Stimulated activated CD4-positive, alpha-beta T cell treated with anti-CD3 and anti-CD28 coated beads, TNF-alpha, amount 100 ng/mL, for 4 hours (primary cell): ENCODE data around the gene KRTAP1-3.
"Not testable (repeated sequence)": the region's sequence is repeated elsewhere in the genome, so short reads cannot be mapped to it uniquely, and the experiment has no call there.

ENCODE experiments used
- DNase-seq, 3 experiments: peaks; one replicate each; pipeline ENCODE4 v3.0.0-alpha.2; 2020; ENCODE audit warnings: low read depth in 3 of 3

The KRTAP1-3 gene

DNA sequence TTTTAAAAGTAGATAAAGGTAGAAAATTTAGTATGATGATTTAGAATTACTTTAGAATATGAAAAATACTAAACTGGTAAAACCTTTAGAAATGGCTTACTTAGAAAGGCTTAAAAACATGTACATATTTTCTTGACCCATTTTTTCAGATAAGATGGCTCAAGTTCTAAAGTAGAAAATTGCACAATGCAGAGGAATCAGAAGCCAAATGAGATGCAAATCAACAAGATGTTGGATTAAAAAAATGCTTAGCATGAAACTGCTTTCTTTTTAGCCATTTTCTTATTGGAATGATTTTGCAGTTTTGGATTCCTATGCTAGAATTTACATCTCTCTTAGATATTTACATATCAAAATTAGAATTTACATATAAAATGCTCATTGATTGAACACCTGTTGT is 24.2 kb downstream of the KRTAP1-3 start:
- no peak for DNase-seq

DNA sequence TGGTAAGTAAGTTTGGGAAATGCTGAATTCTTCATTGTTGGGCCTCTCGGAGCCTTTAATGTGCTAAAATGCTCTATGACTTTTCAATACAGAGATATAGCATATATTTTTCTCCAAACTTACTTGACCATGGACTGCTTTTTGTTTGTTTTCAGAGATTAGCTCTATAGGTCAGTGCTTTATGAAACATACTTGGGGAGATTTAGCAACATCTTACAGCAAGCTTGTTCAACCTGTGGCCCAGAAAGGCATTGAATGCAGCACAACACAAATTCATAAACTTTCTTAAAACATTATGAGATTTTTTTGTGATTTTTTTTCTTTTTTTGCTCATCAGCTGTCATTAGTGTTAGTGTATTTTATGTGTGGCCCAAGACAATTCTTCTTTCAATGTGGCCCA is 24.7 kb downstream of the KRTAP1-3 start:
- DNase-seq: no peak

DNA sequence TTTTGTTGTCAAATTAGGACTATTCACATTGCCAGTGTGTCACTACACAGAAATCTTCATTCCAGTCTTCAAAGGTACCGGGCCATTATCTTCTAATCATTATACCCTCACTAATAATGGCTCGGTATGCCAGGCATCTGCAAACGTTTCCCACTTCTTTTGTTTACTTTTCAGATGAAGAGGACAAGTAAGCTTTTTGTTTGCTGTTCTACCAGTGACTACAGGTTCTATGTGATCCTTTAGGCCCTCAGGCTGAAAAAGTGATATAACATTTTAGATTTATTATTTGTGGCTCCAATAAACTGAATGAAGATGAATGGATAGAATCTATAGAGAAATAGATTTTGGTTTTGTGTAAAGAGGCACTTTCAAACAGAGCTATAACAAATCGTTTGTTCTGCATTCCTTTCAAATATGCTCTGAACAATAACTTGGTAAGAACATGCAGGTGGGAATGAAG is 25.3 kb downstream of the KRTAP1-3 start:
- no peak for DNase-seq

DNA sequence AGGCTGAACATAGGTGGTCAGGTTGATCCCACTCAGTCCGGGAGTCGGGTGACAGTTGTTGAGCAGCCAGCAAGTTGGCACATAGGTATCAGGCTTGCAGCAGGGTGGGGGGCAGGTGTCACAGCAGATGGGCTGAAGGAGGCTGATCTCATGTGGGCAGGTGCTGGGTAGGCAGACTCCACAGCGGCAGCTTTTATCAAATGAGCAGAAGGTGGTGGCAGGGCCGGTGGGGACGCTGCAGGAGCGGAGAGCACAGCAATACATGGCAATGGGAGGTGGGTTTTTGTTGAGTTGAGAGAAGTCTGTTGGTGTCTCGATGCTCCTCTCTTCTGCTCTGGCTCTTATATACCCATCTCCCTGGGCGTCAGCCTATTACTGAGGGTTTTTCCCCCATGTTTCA is 25.9 kb downstream of the KRTAP1-3 start, which contains the start of gene KRTAP3-1:
Gene KRTAP3-1 (minus strand): TSS at position 318 of the 400 bp plus-strand sequence. CDS start 54 bp downstream, at position 264.
- no peak for DNase-seq

DNA sequence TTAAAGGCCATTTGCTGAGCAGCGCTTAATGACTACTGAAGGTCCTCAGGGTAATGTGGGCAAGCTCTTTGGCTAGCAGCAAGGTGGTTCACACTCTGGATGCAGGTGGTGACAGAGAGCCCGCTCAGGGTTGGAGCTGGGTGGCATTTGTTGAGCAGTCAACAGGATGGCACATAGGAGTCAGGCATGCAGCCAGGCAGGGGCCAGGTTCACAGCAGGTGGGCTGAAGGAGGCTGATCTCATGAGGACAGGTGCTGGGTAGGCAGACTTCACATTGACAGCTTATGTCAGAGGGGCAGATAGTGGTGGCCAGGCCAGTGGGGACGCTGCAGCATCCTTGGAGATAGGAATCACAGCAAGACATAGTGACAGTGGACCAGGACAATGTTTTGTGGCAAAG is 30.3 kb downstream of the KRTAP1-3 start:
- no peak for DNase-seq

DNA sequence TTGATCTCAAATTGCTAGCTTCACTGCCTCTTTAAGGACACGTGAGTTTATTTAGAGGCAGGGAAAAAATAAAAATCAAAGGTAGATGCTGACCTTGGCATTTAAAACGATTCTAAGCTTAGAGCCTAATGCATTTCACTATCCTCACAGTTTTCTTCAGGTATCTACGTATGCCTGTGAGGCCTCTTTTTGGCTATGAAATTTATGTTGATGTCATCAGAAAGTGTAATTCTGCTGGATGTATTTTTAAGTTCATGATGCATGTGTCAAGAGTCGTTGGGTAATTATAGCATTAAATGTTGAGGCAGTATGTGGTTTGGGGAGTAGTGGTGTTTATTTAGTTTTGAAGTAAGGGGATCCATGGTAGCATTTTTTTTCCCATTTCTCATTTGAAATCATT is 30.7 kb downstream of the KRTAP1-3 start:
- no peak for DNase-seq

DNA sequence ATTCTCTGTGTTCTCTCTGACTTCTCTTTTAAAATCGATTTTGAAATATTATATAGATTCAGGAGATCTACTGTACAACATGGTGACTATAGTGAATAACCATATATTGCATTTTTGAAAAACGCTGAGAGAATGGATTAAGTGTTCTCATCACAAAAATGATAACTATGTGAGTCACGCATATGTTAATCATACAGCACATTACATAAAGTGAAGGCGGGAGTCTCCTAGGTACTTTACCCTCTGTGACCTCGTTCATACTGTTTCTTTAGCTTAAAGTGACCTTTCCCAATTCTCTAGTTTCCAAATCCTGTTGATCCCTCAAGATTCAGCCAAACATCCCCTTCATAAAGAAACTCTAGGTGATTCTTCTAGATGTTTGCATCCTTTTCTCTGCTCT is 31.9 kb downstream of the KRTAP1-3 start:
- DNase-seq: no peak

DNA sequence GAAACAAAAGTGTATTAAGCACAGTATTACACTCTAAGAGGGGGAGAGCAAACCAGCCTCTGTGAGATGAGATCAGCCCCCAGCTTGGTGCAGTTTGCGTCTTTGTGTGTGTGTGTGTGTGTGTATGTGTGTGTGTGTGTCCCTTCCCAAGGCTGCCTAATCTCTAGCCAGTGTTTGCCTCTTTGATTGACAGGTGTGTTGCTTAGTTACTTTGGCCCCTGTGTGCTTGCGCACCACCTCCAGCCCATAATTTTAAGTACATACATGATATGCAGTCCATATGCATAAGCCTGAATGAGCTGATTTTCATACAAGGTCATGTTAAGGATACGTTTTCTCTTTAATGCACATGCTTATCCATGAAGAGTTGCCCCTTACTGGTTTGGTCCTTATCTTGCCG is 32.9 kb downstream of the KRTAP1-3 start:
- DNase-seq: no peak

DNA sequence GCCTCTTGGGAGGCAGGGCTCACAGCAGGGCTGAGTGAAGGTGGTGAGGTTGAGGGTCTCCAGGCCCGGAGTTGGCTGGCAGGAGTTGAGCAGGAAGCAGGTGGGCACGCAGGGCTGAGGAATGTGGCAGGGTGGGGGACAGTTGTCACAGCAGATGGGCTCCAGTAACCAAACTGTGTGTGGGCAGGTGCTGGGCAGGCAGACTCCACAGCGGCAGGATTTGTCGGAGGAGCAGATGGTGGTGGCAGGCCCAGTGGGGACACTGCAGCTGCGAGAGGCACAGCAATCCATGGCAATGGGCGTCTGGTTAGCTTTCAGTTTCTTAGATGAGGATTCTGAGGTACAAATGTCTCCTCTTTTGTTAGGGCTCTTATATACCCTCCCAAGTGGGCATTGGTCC is 35.1 kb downstream of the KRTAP1-3 start, which contains the start of gene KRTAP3-2:
Gene KRTAP3-2 (minus strand): TSS at position 344 of the 400 bp plus-strand sequence. CDS start 53 bp downstream, at position 291.
- not testable (repeated sequence) for DNase-seq

DNA sequence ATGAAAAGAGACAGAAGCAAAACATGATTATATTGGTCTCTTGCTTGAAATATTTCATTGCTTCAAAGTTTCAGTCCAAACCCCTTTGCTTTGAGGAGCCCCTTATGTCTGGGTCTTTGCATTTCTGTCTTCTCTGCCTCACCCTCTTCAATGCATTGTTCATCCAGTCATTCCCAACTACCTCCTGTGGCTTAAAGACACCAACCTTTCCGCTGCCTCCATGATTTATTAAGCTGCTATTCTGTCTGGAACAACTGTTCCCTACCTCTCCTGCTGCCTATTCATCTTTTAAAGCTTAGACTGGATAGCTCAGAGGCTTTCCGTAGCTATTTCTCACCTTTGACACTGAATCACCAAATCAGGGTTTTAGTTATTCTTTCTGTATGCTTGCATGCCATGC is 37.3 kb downstream of the KRTAP1-3 start:
- DNase-seq: no peak

DNA sequence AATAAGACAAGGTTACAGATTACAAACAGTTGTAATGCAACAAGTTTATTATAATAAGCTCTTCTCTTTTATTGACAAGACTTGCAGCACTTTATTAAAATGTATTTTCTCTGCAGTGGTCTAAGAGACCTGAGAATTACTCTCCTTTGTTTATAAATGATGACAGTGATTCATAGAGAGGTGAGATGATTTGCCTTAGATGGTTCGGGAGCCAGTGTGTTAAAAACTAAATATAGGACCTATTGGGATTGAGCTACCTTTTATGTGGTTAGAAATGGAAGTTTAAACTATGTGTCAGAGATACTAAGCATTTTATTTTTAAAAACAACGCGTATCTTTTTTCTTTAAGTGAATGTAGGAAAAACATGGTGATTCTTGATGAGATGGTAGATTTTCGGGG is 37.8 kb downstream of the KRTAP1-3 start:
- DNase-seq: no peak

DNA sequence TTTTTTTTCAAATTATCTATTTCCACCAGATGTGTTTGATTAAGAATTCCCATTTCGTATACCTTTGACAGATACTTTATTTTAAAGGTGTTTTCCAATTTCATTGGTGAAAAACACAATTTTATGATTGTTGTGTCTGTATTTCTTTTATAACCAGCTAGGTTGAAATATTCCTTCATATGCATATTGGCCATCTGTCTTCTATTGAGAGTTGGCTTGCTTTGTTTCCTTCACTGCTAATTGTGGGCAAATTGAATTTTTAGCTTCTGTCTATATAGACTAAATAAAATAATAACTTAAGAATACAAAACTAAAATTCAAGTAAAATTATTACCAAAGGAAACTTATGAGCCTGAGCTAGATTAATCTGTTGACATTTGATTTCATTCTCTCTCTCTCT is 39.6 kb downstream of the KRTAP1-3 start:
- DNase-seq: no peak

DNA sequence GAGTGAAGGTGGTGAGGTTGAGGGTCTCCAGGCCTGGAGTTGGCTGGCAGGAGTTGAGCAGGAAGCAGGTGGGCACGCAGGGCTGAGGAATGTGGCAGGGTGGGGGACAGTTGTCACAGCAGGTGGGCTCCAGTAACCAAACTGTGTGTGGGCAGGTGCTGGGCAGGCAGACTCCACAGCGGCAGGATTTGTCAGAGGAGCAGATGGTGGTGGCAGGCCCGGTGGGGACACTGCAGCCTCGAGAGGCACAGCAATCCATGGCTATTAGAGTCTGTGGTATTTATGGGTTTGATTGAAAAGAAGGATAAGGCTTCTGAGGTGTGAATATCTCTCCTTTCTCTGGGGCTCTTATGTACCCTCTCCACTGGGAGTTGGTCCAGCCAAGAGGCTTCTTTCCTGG is 40.8 kb downstream of the KRTAP1-3 start, which contains the start of gene KRTAP3-3:
Gene KRTAP3-3 (minus strand): TSS at position 326 of the 400 bp plus-strand sequence. CDS start 67 bp downstream, at position 259.
- DNase-seq: no peak

DNA sequence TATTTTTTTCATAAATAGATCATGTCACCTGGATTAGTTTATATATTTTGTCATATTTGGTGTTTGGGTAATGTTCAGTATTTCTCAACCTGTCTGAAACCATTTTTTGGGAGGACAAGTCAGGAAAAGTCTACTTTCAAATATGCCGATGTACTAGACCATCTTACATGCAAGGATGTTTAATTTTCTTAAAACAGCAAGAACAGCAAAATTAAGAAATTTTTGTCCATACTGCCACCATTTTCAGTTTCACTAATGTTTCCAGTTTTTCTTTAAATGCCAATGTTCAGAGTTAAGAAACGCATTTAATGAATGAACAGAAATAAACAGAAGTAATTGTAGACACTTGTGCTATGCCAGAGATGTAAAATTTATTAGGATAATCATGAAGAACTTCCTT is 41.6 kb downstream of the KRTAP1-3 start:
- no peak for DNase-seq

DNA sequence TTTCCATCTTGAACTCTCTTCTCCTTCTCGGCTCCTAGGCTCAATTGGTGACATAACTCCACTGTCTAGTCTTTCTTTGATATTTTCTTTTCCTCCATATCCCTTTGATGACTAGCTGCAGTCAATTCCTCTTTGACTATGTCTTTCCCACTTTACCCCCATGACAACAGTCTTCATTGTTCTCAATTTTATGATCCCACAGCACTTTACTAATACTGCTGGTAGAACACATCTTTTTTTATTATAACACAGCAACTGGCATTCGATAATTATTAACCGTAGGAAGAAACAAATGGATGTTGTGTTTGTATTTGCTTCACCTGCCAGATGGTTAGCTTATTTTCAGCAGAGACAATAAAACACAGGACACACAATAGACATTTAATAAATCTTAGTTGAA is 42.0 kb downstream of the KRTAP1-3 start:
- no peak for DNase-seq

DNA sequence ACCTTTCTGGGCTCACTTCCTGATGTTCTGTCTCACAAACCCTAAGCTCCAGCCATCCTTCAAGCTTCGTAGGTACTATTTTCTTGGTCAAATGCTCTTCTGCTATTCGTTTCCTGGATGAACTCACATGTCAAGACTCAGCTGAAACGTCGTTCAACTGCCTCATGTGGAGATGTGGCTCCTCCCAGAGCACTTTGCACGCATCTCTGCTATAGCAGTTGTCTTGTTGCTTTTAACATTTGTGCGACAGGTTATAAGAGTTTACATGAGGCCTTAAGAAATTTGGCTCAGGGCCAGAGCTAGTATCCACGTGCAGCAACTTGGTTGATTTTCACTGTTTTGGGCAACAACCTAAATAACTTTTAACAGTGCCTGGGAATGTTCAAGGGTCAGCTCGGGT is 47.8 kb downstream of the KRTAP1-3 start:
- DNase-seq: no peak

DNA sequence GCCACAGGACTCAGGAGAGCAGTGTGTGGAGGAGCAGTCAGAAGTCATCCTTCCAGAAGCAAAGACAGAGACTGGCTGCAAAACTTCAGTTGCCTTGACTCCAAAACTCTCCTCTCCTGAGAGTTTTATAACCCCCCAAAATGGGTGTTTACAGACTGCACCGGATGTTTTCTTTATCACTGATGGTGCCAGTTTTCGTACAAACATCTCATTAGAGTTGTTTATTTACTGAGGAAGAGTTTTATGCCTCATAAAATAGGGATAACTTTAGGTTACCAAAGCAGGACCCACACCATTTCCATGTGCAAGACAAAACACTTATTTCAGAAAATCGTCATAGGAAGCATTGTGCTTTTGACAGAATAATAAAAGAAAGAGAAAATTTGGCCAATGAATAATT is 50.4 kb downstream of the KRTAP1-3 start, which contains the start of gene KRT40:
Gene KRT40 (minus strand): TSS at position 101 of the 400 bp plus-strand sequence. CDS start 53 bp downstream, at position 48.
- no peak for DNase-seq
